ENCODE results near the gene SHKBP1.
"Not testable (repeated sequence)": the region's sequence is repeated elsewhere in the genome, so short reads cannot be mapped to it uniquely, and the experiment has no call there.

- TF ChIP-seq CTCF (IDR thresholded peaks at IDR 0.05; ENCODE audit: borderline replicate concordance, extremely low read depth, low read length, poor library complexity, severe bottlenecking); EZH2 (IDR thresholded peaks at IDR 0.05; ENCODE audit: borderline replicate concordance, low read depth, low read length, severe bottlenecking): not testable (repeated sequence)
Observed at GRCh38 chr19:40564535-40564934, 12.1 kb upstream of the SHKBP1 start.

All from DND-41 (cell line).